ENCODE data around the gene HADHA.

The HADHA gene

GRCh38 chr2:26150243-26150642 lies 94.2 kb downstream of the HADHA start:
- H3K9me3 ChIP-seq, result no peaks in the 10 kb centered on the region
- H3K27me3 ChIP-seq, result peaks cover 26% of the 10 kb centered on the region
- TF ChIP-seq CTCF (IDR thresholded peaks at IDR 0.05), result no peak
- no peaks in the 10 kb centered on the region for H3K4me1 ChIP-seq (ENCODE audit: control insufficient read depth in 1 of 2, insufficient read depth in 1 of 2, low read depth in 1 of 2, low read length in 1 of 2)
- H3K36me3 ChIP-seq, result no peaks in the 10 kb centered on the region
- H3K4me3 ChIP-seq (ENCODE audit: low read depth in 1 of 2, low read length in 1 of 2), result no peak overlapping the region
- H3K27ac ChIP-seq, result no peak overlapping the region

- peaks cover 21% of the 10 kb centered on the region for H3K27me3 ChIP-seq
- H3K27ac ChIP-seq, result no peak overlapping the region
- H3K4me3 ChIP-seq (ENCODE audit: low read depth in 1 of 2, low read length in 1 of 2), result no peak overlapping the region
- peaks cover 8 to 15% of the 10 kb centered on the region in 2 experiments for H3K4me1 ChIP-seq (ENCODE audit: control insufficient read depth in 1 of 2, insufficient read depth in 1 of 2, low read depth in 1 of 2, low read length in 1 of 2)
- no peak for TF ChIP-seq CTCF (IDR thresholded peaks at IDR 0.05)
- no peaks in the 10 kb centered on the region for H3K9me3 ChIP-seq
- H3K36me3 ChIP-seq, result no peaks in the 10 kb centered on the region
Observed at GRCh38 chr2:26148501-26148900, 95.9 kb downstream of the HADHA start.

GRCh38 chr2:26144953-26145680 lies 99.3 kb downstream of the HADHA start:
- H3K36me3 ChIP-seq, result peaks cover 4% of the 10 kb centered on the region
- no peaks in the 10 kb centered on the region for H3K9me3 ChIP-seq
- no peak overlapping the region for H3K27ac ChIP-seq
- peaks cover 16% of the 10 kb centered on the region for H3K27me3 ChIP-seq
- H3K4me3 ChIP-seq (ENCODE audit: low read depth in 1 of 2, low read length in 1 of 2), result no peak overlapping the region
- peaks cover 9 to 15% of the 10 kb centered on the region in 2 experiments for H3K4me1 ChIP-seq (ENCODE audit: control insufficient read depth in 1 of 2, insufficient read depth in 1 of 2, low read depth in 1 of 2, low read length in 1 of 2)
- peak; percentile 79 for TF ChIP-seq CTCF (IDR thresholded peaks at IDR 0.05)

GRCh38 chr2:26144031-26144430 lies 100.4 kb downstream of the HADHA start:
- no peak for TF ChIP-seq CTCF (IDR thresholded peaks at IDR 0.05)

GRCh38 chr2:26141145-26141769 lies 103.2 kb downstream of the HADHA start:
- Histone ChIP-seq H3K4me3 (ENCODE audit: low read depth in 1 of 2, low read length in 1 of 2) (no peak overlapping the region), H3K27ac (no peak overlapping the region), H3K36me3 (peaks cover 19% of the 10 kb centered on the region), H3K27me3 (no peaks in the 10 kb centered on the region), H3K4me1 (ENCODE audit: control insufficient read depth in 1 of 2, insufficient read depth in 1 of 2, low read depth in 1 of 2, low read length in 1 of 2) (peaks cover 9 to 15% of the 10 kb centered on the region in 2 experiments), H3K9me3 (no peaks in the 10 kb centered on the region)
- no peak for TF ChIP-seq CTCF (IDR thresholded peaks at IDR 0.05)

More at GRCh38 chr2:26144031-26144430, 100.4 kb downstream of the HADHA start:
- peaks cover 9 to 15% of the 10 kb centered on the region in 2 experiments for H3K4me1 ChIP-seq (ENCODE audit: control insufficient read depth in 1 of 2, insufficient read depth in 1 of 2, low read depth in 1 of 2, low read length in 1 of 2)
- H3K27ac ChIP-seq, result peak overlapping the region; percentile 20
- H3K4me3 ChIP-seq (ENCODE audit: low read depth in 1 of 2, low read length in 1 of 2), result no peak overlapping the region
- peaks cover 4% of the 10 kb centered on the region for H3K36me3 ChIP-seq
- peaks cover 7% of the 10 kb centered on the region for H3K27me3 ChIP-seq
- H3K9me3 ChIP-seq, result no peaks in the 10 kb centered on the region
